KG1 (cell line): ENCODE measurements around the gene ASTN2.

Source experiments
- DNase-seq: peaks from one replicate; lab custom pipeline; 2025; lab: John Stamatoyannopoulos, UW

The ASTN2 gene

DNA sequence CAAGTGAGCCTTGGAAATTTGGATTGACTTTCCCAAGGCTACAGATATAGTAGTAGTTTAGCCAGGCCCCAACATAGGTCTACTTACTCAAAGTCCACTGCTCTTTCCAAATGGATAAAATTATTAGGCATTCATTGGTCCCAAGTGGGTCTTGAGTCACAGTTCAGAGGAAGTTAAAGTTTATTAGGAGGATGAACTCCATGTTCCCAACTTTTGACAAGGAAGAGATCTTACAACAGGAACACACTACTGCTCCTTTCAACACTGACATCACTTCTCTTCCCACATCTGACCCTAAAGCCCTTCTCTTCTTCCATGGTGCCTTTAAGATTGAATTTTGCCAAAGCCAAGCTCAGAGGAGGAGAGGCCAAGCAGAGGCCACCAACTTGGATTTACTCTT lies 962.2 kb downstream of the ASTN2 start:
- no peak for DNase-seq

DNA sequence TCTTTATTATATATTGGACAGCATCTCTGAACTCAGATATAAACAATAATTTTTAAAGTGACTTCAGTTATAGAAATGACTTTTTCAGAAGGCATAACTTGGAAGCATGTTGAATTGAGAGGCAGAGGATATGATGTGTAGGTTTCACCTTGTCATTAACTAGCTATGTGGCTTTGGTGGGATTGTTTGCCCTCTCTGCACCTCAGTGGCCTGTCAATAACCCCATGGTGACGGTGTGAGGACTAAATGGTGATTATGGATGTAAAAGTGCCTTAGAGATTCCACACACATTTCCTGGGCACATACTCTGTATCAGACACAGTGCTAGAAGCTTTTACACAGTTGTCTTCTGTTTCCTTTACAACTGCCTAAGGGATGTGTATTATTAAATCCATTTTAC lies 962.6 kb downstream of the ASTN2 start:
- no peak for DNase-seq

DNA sequence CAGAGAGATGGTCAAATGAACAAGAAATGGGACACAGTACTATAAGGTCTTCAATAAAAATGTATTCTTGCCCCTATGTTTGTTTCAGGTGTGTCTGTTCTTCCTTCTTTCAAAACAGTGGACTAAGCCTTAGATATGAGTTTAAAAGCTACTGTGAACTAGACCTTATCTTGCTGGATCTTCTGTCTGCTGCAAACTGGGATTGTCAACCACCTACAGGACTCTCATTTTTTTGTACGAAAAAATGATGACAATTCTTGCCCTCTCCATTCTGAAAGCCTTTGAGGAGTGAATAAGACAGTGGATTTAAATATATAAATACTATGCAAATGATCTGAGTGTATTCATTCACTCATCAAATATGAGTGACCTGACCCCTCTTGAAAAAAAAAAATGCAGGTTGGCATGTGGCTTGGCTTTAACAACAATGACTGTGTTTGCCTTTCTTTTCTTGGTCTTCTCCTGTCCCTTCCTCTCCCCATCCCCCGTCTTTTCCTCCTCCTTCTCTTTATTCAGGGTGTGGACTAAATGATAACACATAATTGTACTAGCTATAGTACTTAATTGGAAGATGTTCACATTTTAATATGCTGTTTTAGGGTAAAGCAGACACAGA lies 963.2 kb downstream of the ASTN2 start:
- no peak for DNase-seq

GRCh38 chr9:116450378-116451139 lies 964.3 kb downstream of the ASTN2 start:
- DNase-seq, result no peak

GRCh38 chr9:116449949-116450348 lies 964.9 kb downstream of the ASTN2 start:
- DNase-seq, result no peak

DNA sequence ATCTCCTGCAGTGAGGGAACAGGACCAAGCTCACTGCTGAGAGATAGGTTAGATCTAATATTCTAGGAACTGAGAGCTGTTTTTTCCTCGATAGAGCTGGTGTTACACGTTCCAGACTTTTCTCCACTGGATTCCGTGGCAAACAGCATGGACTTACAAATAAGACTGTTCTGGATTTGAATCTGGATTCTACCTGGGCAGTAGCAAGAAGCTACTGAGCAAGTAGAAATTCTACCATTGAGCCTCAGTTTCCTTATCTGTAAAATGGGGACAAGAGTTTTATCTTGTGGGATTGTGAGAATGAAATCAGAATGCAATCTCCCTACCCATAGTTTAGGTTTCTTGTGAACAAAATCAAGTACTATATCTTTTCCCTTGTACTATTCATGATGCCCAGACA lies 966.4 kb downstream of the ASTN2 start:
- DNase-seq, result no peak

DNA sequence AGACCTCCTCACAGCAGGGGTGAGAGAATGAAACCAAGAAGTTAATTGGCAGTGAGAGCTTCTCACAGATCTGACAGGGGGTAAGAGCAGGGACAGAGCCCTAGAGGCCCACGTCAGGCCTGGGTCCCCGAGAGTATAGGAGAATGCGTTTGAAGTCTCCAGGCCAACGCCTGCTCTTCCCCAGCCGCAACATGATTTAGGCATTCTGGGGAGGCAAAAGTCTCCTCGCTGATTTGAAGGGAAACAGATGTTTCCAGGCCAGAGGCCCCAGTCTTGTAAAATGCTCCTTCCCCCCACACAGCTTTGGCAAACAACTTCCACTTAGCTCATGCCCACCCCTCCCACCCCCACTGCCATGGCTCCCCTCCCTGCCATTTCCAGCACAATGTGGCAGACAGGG lies 966.9 kb downstream of the ASTN2 start:
- DNase-seq, result no peak

DNA sequence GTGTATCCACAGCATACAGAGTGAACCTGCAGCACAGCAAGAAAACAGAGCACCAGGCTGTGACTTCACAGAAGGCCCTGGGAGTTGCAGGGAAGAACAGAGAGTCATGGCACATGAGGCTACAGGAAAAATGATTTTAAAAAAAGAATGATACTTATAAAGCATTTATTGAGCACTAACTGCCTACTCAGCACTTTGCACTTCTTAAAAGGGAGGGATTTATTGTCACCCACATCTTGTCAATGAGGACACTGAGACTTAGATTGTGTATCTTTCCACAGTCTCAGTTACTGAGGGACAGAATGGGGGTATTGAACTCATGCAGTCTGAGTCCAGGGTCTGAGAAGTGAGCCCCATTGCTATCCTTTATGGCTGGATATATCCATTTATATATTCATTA lies 972.3 kb downstream of the ASTN2 start:
- no peak for DNase-seq

GRCh38 chr9:116437411-116438370 lies 977.2 kb downstream of the ASTN2 start:
- no peak for DNase-seq

DNA sequence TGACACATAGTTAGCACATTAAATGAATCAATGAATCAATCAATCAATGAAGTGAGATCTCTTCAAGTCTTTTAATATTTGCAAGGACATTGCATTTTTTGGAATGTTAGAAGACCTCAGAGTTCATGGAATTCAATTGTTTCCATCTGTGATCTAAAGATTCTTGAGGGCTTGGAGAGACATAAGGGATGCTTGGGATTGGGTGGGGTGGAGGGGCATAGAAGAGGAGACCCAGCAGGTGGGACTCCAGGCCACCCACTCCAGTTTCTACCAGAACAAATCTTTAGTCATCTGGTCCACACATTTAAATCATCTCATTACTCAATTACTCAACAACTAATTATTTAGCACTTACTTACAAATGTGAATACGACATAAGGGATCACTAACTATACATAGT lies 978.7 kb downstream of the ASTN2 start:
- no peak for DNase-seq

DNA sequence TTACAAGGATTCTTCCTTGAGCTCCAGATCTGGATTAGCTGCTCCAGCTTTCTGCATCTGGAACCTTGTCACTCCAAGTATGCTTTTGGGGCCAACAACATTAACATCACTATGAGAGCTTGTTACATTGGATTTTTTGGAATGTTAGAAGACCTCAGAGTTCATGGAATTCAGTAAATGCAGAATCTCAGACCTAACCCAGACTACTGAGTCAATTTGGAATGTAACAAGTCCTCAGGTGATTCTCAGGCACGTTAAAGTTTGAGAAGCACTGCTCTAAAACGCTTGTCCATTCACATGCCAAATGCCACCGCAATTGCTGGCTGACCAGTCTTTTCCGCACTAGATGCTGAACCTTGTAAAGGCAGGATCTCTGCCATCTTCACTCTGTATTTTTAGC lies 979.2 kb downstream of the ASTN2 start:
- DNase-seq, result no peak

DNA sequence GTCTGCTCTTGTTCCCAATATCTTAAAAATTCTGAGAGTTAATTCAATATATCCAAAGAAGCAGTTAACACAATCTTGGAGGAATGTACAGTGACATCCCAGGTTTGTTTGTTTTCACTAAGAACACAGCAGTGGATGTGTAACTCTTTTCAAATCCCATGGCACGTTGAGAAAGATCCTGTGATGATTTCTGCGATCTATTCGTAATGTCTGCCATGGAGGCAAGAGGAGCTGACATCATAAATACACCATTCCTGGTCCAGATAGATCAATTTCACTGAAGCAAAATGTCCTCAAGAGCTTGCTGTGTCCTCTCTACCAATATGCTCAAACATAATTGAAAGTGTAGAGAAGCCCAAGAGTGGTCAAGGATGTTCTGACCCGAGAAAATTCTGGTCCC lies 980.5 kb downstream of the ASTN2 start:
- DNase-seq, result no peak

GRCh38 chr9:116432051-116432450 lies 982.8 kb downstream of the ASTN2 start:
- no peak for DNase-seq

DNA sequence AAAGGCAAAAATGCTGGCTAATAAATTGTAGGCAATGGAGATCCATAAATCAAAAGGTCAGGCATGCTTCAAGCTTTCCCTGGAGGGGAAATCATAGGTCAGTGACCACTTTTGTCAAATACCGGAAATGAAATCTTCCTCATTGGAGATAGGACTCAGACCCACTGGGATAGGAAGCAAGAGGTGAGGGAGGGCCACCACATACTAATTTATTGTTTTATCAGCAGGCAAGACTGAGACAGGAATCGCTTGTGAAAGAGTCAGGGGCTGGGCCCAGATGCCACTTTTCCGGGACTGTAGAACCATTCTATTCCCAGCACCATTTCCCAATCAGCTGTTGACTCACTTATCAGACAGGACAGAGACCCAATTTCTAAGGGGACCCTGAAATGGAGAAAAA lies 984.0 kb downstream of the ASTN2 start:
- no peak for DNase-seq

DNA sequence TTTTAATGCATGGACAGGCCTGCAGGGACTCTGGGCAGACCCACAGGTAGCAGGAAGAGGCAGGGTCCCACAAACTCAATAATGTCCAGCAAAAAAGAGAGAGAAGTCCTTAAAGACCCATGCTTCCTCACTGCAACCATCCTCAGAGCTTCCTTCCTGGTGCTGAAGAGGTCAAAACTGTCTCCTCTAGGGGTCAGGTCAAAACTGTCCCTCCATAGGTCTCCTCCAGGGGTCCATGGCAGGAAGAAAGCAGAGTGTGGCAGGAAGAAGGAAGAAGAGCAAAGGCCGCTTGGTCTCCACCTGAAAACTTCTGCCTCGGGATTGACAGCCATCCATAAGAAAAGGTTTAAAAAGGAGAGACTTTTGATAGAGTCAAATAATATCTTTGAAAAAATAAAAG lies 989.6 kb downstream of the ASTN2 start:
- DNase-seq, result no peak

DNA sequence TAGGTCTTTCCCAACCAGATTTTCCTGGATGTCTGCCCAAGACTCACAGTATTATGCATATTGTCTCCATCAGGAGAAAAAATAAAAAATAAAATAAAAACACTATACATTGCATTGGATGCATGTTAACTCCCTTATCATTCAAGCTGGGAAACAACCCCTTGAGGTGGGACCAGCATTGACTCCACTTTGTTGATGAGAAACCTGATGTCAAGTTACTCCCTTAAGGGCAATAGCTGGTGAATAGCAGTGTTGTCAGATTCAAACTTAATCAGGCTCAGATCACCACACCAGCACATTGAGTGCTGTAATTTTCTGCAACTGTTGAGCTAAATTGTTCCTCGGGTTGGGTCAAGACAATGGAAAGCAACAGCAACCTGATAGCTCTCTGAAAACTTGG lies 991.7 kb downstream of the ASTN2 start:
- DNase-seq, result no peak

GRCh38 chr9:116422119-116422979 lies 992.5 kb downstream of the ASTN2 start:
- no peak for DNase-seq

DNA sequence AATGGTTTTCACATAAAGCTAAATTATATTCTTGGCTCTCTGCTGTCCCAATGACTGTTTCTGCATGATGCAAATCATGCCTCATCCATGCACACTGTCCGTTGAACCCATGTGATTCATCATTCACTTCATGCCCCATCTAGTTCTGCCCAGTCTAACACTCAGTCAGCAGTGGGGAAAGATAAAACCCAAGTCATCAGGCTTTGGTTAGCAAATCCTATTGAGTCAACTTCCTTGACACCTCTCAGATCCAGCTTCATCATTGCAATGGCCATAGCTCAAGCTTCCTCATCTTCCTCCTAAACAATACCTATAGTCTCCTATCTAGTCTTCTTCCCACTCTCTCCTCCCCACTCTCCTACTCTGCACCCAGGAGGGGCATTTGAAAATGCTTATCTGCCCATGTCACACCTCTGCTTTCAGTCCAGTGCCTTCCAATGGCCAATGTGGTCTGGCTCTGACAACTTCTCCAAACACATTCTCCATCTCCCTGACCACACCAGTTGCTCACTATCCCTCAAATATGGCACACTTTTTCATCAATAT lies 993.8 kb downstream of the ASTN2 start:
- DNase-seq, result no peak

DNA sequence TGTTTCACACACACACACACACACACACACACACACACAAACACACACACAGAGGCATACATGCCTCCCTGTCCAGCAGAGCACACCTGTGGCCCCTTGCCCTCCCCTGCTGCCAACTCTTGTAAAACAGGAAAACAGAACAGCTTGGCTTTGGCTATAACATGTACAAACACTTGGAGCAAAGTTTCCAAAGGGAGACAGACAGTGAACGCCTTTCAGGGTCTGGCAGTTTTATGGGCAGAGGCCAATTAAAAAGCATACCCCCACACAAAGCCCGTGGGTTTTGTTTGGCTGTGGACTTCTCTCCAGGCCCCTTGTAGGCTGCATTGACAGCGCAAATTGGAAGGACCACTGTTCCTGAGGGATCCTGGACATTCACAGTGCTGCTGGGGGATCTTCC lies 995.7 kb downstream of the ASTN2 start:
- no peak for DNase-seq

- DNase-seq, result no peak
Observed at GRCh38 chr9:116417464-116417863, 997.4 kb downstream of the ASTN2 start.

DNA sequence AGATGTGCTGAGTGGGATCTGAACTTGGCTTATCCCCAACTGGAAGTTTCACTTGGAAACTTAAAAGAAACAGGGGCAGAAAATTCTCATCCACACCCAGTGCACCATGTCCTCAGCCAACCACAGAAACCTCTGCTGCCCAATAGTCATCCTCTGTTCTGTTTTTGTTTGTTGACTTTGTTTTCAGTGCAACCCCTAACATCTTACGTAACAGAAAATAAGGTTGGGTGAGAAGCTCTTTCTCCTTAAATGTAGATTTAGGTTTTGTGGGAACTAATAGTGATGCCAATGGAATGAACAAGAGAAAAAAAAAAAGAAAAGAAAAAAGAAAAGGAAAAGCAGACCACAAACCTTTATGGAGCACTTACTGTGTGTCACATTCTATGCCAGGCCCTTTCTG lies 998.4 kb downstream of the ASTN2 start:
- DNase-seq, result no peak

- DNase-seq, result no peak
Observed at GRCh38 chr9:116414374-116414773, 1000.5 kb downstream of the ASTN2 start.
